Epidermal melanocyte (primary cell): ENCODE results near the gene SNIP1.
A peak's percentile ranks its signal among the peaks of the same experiment; 100 is the strongest.
"Not testable (repeated sequence)": the region's sequence is repeated elsewhere in the genome, so short reads cannot be mapped to it uniquely, and the experiment has no call there.

Experiments used
- DNase-seq: peaks from one replicate; pipeline ENCODE4 v3.0.0; 2011; ENCODE audit warnings: low spot score; ENCODE audit not compliant: insufficient read length

SNIP1 gene

GRCh38 chr1:37514350-37515184 lies 39.5 kb downstream of the SNIP1 start, which contains the start of gene MEAF6:
Gene MEAF6 (minus strand): TSS chr1:37514766. CDS start chr1:37514746, 20 bp downstream.
- DNase-seq = peak; percentile 93

DNA sequence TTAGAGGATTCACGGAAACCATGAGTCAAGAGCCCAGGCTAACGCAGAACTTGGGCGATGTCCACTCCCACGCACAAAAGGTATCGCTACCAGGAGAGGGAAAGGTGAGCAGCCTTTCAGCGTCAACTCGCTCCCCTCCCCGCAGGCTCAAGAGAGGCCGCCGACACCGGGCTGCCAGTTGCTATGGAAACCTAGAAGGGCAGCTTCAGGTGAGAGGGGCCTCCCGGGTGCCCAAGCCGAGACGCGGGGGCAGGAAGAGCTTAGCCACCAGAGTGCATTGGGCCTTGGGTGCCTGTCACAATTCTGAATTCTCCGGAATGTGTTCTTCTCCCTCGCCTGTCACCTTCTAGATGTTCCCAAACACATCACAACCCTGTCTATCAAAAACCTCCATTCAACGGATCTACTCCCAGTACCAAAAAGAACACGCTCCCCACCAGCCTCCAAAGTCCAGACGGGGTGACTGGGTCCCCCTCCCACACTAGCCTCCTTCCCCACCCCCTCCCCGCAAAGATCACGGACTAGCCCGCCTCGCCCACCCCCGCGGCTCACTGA lies 40.2 kb downstream of the SNIP1 start:
- no peak for DNase-seq

DNA sequence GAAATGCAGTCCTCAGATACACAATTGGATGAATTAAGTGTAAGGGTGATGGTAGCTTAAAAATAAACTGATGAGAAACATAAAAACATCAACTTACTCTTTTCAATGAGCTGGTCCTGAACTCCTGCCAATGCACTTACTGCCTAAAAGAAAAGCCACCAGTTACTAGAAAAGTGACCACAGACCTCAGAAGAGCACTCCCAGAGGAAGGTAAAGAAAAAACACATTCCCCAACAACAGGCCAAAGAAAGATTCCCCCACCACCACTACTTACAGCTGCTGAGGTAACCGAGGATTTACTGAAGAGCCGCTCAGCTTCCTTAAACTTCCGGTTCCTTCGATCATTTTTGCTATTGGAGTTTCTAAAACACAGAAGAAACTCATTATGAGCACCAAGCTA lies 44.9 kb downstream of the SNIP1 start:
- no peak for DNase-seq

GRCh38 chr1:37506740-37507139 lies 47.4 kb downstream of the SNIP1 start:
- no peak for DNase-seq

DNA sequence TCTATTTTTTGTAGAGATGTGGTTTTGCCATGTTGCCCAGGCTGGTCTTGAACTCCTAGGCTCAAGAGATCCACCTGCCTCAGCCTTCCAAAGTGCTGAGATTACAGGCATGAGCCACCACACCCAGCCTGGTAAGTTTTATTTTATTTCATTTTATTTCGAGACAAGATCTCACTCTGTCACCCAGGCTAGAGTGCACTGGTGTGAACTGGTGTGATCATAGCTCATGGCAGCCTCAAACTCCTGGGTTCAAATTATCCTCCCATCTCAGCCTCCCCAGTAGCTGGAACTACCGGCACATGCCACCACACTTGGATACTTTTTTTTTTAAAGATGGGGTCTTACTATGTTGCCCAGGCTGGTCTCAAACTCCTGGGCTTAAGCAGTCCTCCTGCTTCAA lies 51.3 kb downstream of the SNIP1 start:
- DNase-seq = not testable (repeated sequence)

DNA sequence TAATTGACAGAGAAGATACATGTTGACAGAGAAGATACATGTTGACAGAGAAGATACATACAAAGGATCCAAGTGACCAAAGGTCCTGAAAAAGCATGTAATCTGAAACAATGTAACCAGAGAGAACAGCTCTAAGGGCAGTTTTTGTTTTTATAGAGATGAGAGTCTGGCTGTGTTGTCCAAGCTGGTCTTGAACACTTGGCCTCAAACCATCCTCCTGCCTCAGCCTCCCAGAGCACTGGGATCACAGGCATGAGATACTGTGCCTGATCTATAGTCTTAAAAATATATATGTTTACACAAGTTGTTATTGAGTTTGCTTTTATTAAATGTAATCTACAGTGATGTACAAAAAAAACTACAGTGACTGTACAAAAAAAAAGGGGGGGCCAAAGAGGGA lies 52.0 kb downstream of the SNIP1 start:
- no peak for DNase-seq

DNA sequence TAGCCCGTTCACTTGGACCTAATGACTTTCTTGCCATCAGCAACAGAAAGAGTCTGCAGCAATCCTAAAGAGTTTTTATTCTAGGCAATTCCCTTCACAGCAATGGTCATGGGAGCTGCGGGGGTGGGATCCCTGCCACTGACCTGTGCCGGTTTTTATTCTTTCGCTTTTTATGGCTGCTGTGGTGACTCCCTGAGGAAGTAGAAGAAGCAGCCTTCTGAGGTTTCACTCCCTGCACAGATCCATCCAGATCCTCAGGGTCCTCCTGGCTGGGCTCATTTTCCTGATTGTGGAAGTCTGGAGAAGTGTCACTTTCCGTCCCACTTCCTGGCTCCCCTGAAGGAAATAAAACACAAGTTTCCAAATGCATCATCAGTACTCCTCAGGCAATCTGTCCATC lies 52.4 kb downstream of the SNIP1 start:
- no peak for DNase-seq

DNA sequence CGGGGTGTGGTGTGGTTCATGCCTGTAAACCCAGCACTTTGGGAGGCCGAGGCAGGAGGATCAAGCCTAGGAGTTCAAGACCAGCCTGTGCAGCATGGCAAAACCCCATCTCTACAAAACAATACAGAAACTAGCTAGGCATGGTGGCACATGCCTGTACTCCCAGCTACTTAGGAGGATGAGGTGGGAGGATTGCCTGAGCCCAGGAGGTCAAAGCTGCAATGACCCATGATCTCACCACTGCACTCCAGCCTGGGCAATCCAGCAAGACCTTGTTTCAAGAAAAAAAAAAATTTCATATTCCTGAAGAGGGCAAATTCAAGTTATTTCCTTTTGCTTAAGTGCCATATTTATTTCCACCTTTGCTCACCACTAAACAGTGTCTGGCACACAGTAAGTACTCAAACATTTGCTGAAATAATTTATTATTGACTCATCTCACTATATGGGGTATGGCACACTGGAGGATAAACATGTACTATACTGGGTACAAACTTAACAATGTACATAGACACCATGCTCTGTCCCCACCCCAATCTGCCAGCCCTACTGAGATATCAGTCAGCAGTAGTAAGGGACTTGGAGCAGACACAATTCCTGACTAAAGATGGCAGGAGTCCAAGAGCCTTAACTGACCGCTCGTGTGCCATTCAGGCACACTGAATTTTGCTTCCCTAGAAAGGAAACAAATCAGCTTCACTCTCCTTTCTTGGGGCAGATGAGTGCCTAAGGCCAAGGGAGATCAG lies 55.0 kb downstream of the SNIP1 start:
- DNase-seq = no peak

DNA sequence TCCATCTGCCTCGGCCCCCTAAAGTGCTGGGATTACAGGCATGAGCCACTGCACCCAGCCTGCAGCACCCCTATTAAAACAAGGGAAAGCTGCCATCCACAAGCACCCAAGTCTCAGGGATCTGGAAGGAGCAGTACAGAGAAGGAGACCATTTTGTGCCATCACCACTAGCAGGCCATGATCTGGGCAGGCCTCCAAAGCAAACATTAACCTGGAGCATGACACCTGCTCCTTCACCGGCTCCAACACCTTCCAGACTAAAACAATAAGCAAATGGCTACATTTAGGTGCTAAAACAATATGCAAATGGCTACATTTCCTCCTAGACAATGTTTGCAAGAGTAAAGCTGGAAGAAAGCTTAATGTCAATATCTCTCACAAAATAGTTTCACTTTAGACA lies 56.3 kb downstream of the SNIP1 start:
- no peak for DNase-seq

GRCh38 chr1:37495875-37496274 lies 58.2 kb downstream of the SNIP1 start:
- no peak for DNase-seq

DNA sequence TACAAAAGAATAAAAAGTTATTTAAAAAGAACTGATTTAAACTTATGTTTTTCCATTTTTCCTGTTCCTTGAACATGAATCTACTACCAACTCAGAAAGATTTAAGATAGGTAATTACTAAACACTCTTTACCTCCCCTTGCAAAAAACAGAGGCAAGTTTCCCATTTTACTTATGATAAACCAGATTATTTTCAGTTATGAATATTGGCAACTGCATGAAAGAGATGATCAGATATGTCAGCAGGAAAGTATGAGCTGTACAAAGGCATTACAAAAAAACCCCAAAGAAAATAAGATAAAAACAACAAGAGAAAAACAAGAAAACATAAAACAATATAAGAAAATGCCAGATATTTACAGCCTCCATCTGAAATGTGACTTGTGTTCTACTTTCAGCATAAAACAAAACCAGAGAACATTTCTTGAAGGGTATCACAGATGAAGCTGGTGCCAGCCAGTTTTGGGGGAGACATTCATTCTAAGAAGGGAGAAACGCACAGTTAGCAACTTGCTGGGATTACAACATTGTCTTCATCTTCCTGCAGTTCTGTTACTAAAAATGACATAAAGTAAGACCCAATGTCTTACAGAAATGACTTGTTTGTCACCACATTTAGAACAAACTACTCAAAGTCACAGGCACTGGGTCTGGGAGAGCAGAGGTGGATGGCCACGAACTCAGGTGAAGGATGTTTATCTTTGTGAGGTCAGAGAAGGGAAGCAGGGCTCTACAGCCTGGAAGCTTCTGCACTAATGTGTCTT lies 60.6 kb downstream of the SNIP1 start:
- no peak for DNase-seq

DNA sequence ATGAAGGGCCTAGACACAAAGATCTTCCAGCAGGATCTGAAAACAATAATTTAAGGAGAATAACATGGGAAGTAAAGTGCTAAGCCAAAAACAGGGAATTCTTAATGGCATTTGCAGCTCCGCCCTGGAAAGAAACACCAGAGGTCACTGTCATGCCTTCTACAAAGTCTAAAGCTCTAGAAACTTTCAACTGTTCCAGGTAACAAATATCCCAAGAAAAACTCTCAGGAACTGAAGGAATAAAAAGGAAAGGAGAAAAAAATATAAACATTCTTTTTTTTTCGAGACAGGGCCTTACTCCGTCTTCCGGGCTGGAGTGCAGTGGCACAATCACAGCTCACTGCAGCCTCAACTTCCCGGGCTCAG lies 66.5 kb downstream of the SNIP1 start:
- no peak for DNase-seq

- peak; percentile 77 for DNase-seq
Observed at GRCh38 chr1:37486680-37487618, 67.1 kb downstream of the SNIP1 start.

- no peak for DNase-seq
Observed at GRCh38 chr1:37485902-37486679, 68.0 kb downstream of the SNIP1 start.
